Common myeloid progenitor, CD34-positive (primary cell): ENCODE results near the gene ZNF579.

Source experiments
- CTCF ChIA-PET: fragments of 350-600 bp; sonication (Branson Sonifier 250); formaldehyde crosslinking; loops from one replicate; lab custom pipeline; 2021; ENCODE audit warnings: antibody characterized with exemption; lab: Charles Lee
- POLR2A ChIA-PET: fragments of 350-600 bp; sonication (Branson Sonifier 250); formaldehyde crosslinking; loops from one replicate; lab custom pipeline; 2021; ENCODE audit warnings: antibody characterized with exemption; lab: Charles Lee
- DNase-seq, 3 donors: peaks; one replicate each; pipeline versions ENCODE4 v3.0.0 to v3.0.0-alpha.2; 2013
- H3K27ac ChIP-seq, 2 experiments: 1 replicate in 1 of 2; 2 replicates in 1 of 2; pipeline ENCODE4 v1.7.0; 2013; ENCODE audit warnings: inconsistent platforms in 2 of 2, low read length in 2 of 2, mild to moderate bottlenecking in 2 of 2, low read depth in 1 of 2, moderate library complexity in 1 of 2; ENCODE audit not compliant: severe bottlenecking in 2 of 2, insufficient read depth in 1 of 2, poor library complexity in 1 of 2
- H3K27me3 ChIP-seq, 5 experiments: replicated peaks in 2 of 5; 1 replicate in 3 of 5; 2 replicates in 2 of 5; pipeline versions ENCODE4 v1.6.1 to v1.7.0; 2013; ENCODE audit warnings: low read length in 4 of 5, mild to moderate bottlenecking in 2 of 5, moderate library complexity in 2 of 5, inconsistent platforms in 1 of 5; ENCODE audit not compliant: insufficient read depth in 5 of 5, control insufficient read depth in 4 of 5
- H3K36me3 ChIP-seq, 4 experiments: 1 replicate in 2 of 4; 2 replicates in 2 of 4; pipeline versions ENCODE4 v1.6.1 to v1.7.0; 2013; ENCODE audit warnings: low read length in 3 of 4, control low read depth in 1 of 4, mild to moderate bottlenecking in 1 of 4; ENCODE audit not compliant: control insufficient read depth in 4 of 4, insufficient read depth in 4 of 4
- H3K4me1 ChIP-seq, 4 experiments: 1 replicate in 3 of 4; 2 replicates in 1 of 4; pipeline versions ENCODE4 v1.6.1 to v1.7.1; 2013; ENCODE audit warnings: low read length in 3 of 4, mild to moderate bottlenecking in 3 of 4, control low read depth in 1 of 4, inconsistent platforms in 1 of 4, moderate library complexity in 1 of 4; ENCODE audit not compliant: control insufficient read depth in 4 of 4, insufficient read depth in 4 of 4; ENCODE audit errors: control extremely low read depth in 1 of 4
- H3K4me3 ChIP-seq, 7 experiments: 1 replicate in 4 of 7; 2 replicates in 3 of 7; pipeline versions ENCODE4 v1.5.1 to v1.7.0; 2013; ENCODE audit warnings: mild to moderate bottlenecking in 7 of 7, low read length in 6 of 7, moderate library complexity in 6 of 7, inconsistent platforms in 2 of 7, low read depth in 2 of 7, control low read depth in 1 of 7; ENCODE audit not compliant: insufficient read depth in 4 of 7, control insufficient read depth in 1 of 7; ENCODE audit errors: extremely low read depth in 1 of 7
- H3K9me3 ChIP-seq, 5 experiments: 1 replicate in 4 of 5; 2 replicates in 1 of 5; pipeline versions ENCODE4 v1.6.1 to v1.7.1; 2013; ENCODE audit warnings: low read length in 4 of 5, mild to moderate bottlenecking in 2 of 5, inconsistent platforms in 1 of 5, low read depth in 1 of 5, moderate library complexity in 1 of 5; ENCODE audit not compliant: control insufficient read depth in 4 of 5, insufficient read depth in 2 of 5; ENCODE audit errors: control extremely low read depth in 1 of 5
- WGBS: methylation state at CpG from one replicate; pipeline ENCODE4 v1.1.5; 2013; ENCODE audit not compliant: insufficient coverage; 5-methylcytosine and 5-hydroxymethylcytosine counted together

Gene ZNF579

GRCh38 chr19:55605207-55605636, 24.6 kb upstream of the ZNF579 start:
- WGBS: 0% methylated on average over 26 of the region's 43 CpGs
- H3K27me3 ChIP-seq: no peaks in the 10 kb centered on the region
- CTCF ChIA-PET: interaction anchor here (1.0 to 4.3 kb wide), 15 partner anchors 14 to 101 kb away, joined by 3 to 32 read pairs (median 6); partner anchors contain the start of genes ZNF579 and ZNF784
- peaks cover 0 to 3% (median 0%) of the 10 kb centered on the region in 5 experiments for H3K9me3 ChIP-seq
- POLR2A ChIA-PET: interaction anchor here (0.8 kb wide), 1 partner anchor 79 kb away, joined by 3 read pairs; no protein-coding TSS in a partner anchor
- peak overlapping the region; percentile 55 to 87 for H3K27ac ChIP-seq
- peak; percentile 95 to 97 (median 97) for DNase-seq
- peak overlapping the region; percentile 43 to 95 (median 78) for H3K4me3 ChIP-seq
- peaks cover 0 to 38% (median 32%) of the 10 kb centered on the region in 4 experiments for H3K4me1 ChIP-seq
- peaks cover 0 to 19% (median 8%) of the 10 kb centered on the region in 4 experiments for H3K36me3 ChIP-seq

GRCh38 chr19:55603581-55604292, 23.1 kb upstream of the ZNF579 start:
- peak overlapping the region in 1 of 2 experiments; percentile 87 for H3K27ac ChIP-seq

DNA sequence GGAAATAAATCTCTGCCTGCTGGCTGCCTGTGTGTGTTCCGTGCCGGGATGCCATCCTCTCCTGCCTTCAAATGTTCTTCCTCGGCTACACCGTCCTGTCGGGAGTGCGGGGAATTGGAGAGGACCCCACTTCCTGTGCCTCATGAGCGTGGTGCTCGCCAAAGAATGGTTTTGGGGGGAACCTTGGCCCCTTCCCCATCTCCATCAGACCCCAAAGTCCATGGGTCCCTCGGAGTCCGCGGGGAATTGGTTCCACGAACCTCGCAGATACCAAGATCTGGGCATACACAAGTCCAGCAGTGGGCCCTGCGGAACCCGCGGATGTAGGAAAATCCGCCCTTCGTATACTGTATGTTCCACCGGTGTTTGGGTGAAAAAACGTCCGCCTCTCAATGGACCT, 22.5 kb upstream of the ZNF579 start:
- no peak for DNase-seq
- CTCF ChIA-PET: interaction anchor here (1.9 to 4.3 kb wide), 2 partner anchors 15 to 16 kb away, joined by 6 to 32 read pairs; no protein-coding TSS in a partner anchor
- Histone ChIP-seq H3K27me3 (no peaks in the 10 kb centered on the region), H3K4me3 (no peak overlapping the region), H3K4me1 (peaks cover 0 to 45% (median 36%) of the 10 kb centered on the region in 4 experiments), H3K36me3 (peaks cover 0 to 10% (median 1%) of the 10 kb centered on the region in 4 experiments), H3K27ac (no peak overlapping the region), H3K9me3 (no peaks in the 10 kb centered on the region)
- POLR2A ChIA-PET: no interaction called here
- WGBS: 97% methylated on average over 19 of the region's 21 CpGs

More at GRCh38 chr19:55603581-55604292, 23.1 kb upstream of the ZNF579 start:
- H3K9me3 ChIP-seq: no peaks in the 10 kb centered on the region
- ChIA-PET POLR2A (interaction anchor here (0.6 kb wide), 1 partner anchor 24 kb away, joined by 3 read pairs; no protein-coding TSS in a partner anchor), CTCF (interaction anchor here (1.1 to 4.3 kb wide), 4 partner anchors 15 to 35 kb away, joined by 3 to 32 read pairs (median 4); partner anchors contain the start of gene ZNF784)
- no peaks in the 10 kb centered on the region for H3K27me3 ChIP-seq
- DNase-seq: no peak
- peaks cover 0 to 39% (median 32%) of the 10 kb centered on the region in 4 experiments for H3K4me1 ChIP-seq
- WGBS: 90% methylated on average over 13 of the region's 22 CpGs
- peaks cover 0 to 10% (median 2%) of the 10 kb centered on the region in 4 experiments for H3K36me3 ChIP-seq
- H3K4me3 ChIP-seq: peak overlapping the region in 3 of 7 experiments; percentile 85 to 95 (median 95)

DNA sequence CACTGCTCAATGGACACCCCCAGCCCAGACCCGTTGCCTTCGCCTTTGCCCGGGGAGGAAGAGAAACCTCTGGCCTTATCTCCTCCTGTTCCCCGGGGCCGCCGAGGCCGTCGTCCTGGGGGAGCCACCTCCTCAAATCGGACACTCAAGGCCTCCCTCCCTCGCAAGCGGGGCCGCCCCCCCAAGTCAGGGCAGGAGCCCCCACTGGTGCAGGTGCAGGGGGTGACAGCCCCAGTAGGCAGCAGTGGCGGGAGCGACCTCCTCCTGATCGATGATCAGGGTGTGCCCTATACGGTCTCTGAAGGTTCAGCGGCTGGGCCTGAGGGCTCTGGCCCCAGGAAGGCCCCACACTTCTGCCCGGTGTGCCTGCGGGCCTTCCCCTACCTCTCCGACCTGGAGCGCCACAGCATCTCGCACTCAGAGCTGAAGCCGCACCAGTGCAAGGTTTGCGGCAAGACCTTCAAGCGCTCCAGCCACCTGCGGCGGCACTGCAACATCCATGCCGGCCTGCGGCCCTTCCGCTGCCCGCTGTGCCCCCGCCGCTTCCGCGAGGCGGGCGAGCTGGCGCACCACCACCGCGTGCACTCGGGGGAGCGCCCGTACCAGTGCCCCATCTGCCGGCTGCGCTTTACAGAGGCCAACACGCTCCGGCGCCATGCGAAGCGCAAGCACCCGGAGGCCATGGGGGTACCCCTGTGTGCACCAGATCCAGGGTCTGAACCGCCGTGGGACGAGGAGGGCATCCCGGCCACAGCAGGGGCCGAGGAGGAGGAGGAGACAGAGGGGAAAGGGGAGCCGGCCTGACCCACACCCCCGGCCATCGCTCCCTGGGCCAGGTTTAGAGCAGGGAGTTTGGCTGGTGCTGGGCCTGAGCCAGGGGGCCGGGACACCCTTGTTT, 21.7 kb upstream of the ZNF579 start:
- ChIA-PET POLR2A (no interaction called here), CTCF (interaction anchor here (1.2 kb wide), 1 partner anchor 31 kb away, joined by 4 read pairs; no protein-coding TSS in a partner anchor)
- H3K4me3 ChIP-seq: no peak overlapping the region
- WGBS: 96% methylated on average over 45 of the region's 60 CpGs
- no peaks in the 10 kb centered on the region for H3K27me3 ChIP-seq
- no peaks in the 10 kb centered on the region for H3K9me3 ChIP-seq
- no peak overlapping the region for H3K27ac ChIP-seq
- H3K36me3 ChIP-seq: peaks cover 0 to 6% (median 2%) of the 10 kb centered on the region in 4 experiments
- peaks cover 0 to 46% (median 36%) of the 10 kb centered on the region in 4 experiments for H3K4me1 ChIP-seq
- no peak for DNase-seq

DNA sequence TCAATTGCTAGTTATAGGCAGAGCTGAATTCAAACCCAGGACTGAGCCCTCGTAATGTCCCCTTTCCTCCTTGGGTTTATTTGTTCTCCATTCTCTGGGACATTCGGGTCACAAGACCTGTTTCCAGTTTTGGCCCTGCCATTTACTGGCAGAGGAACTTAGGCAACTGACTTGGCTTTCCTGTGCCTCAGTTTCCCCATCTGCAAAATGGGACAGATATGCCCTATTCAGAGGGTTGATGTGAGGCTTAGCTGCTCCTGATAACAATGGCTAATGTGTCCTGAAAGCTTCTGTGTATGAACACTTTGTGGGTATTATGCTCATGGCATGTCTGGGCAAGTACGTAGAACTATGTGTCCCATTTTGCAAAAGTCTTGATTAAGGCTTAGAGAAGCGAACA, 20.4 kb upstream of the ZNF579 start:
- H3K27me3 ChIP-seq: no peaks in the 10 kb centered on the region
- WGBS: 77% methylated on average over 4 of the region's 4 CpGs
- H3K4me1 ChIP-seq: peaks cover 0 to 37% (median 27%) of the 10 kb centered on the region in 4 experiments
- H3K36me3 ChIP-seq: peaks cover 4 to 17% (median 8%) of the 10 kb centered on the region in 4 experiments
- H3K27ac ChIP-seq: peak overlapping the region; percentile 2 to 95
- H3K4me3 ChIP-seq: peak overlapping the region in 6 of 7 experiments; percentile 54 to 95 (median 90)
- ChIA-PET POLR2A (interaction anchor here (1.2 to 1.4 kb wide), 2 partner anchors 34 to 125 kb away, joined by 3 to 5 read pairs; partner anchors contain the start of gene ZNF628), CTCF (interaction anchor here (1.2 to 2.5 kb wide), 2 partner anchors 31 to 32 kb away, joined by 4 to 12 read pairs; no protein-coding TSS in a partner anchor)
- DNase-seq: no peak
- no peaks in the 10 kb centered on the region for H3K9me3 ChIP-seq

- Histone ChIP-seq H3K4me3 (peak overlapping the region; percentile 40 to 95 (median 89)), H3K27ac (peak overlapping the region; percentile 2 to 95), H3K4me1 (peaks cover 0 to 32% (median 24%) of the 10 kb centered on the region in 4 experiments), H3K9me3 (peaks cover 0 to under 1% (median 0%) of the 10 kb centered on the region in 5 experiments), H3K27me3 (no peaks in the 10 kb centered on the region), H3K36me3 (peaks cover 6 to 22% (median 13%) of the 10 kb centered on the region in 4 experiments)
- DNase-seq: no peak
- WGBS: 8% methylated on average over 4 of the region's 15 CpGs
- ChIA-PET CTCF (interaction anchor here (2.5 kb wide), 1 partner anchor 32 kb away, joined by 12 read pairs; no protein-coding TSS in a partner anchor), POLR2A (interaction anchor here (1.2 to 1.4 kb wide), 2 partner anchors 34 to 124 kb away, joined by 3 to 5 read pairs; partner anchors contain the start of gene ZNF628)
Measured at GRCh38 chr19:55600662-55601028, 20.0 kb upstream of the ZNF579 start.
